Tibial artery (tissue), 4 donors: Measurements from ENCODE around the gene NDC80.

Experiments used
- DNase-seq, 2 donors: peaks; one replicate each; pipeline ENCODE4 v3.0.0-alpha.2; 2019
- H3K27ac ChIP-seq, 2 donors: fragments of 200-600 bp; sonication (generic) in 1 of 2; 1 replicate in 1 of 2; 2 replicates in 1 of 2; pipeline ENCODE4 v1.5.1; 2018 to 2019; ENCODE audit warnings: mild to moderate bottlenecking in 1 of 2
- H3K27me3 ChIP-seq, 2 donors: fragments of 200-600 bp; sonication (generic) in 1 of 2; one replicate each; pipeline versions ENCODE4 v1.5.1 to v1.6.0; 2016 to 2019
- H3K36me3 ChIP-seq, 3 donors: fragments of 200-600 bp; sonication (generic) in 2 of 3; one replicate each; pipeline ENCODE4 v1.5.1; 2016 to 2019; ENCODE audit warnings: mild to moderate bottlenecking in 2 of 3
- H3K4me1 ChIP-seq, 4 donors: fragments of 200-600 bp; sonication (generic) in 2 of 4; 1 replicate in 3 of 4; 2 replicates in 1 of 4; pipeline ENCODE4 v1.5.1; 2016 to 2019
- H3K4me3 ChIP-seq, 2 donors: fragments of 200-600 bp; sonication (generic) in 1 of 2; 1 replicate in 1 of 2; 2 replicates in 1 of 2; pipeline ENCODE4 v1.5.1; 2018 to 2019; ENCODE audit warnings: mild to moderate bottlenecking in 2 of 2
- H3K9me3 ChIP-seq, 3 donors: fragments of 200-600 bp; sonication (generic) in 1 of 3; one replicate each; pipeline ENCODE4 v1.5.1; 2016 to 2019
- CTCF ChIP-seq, 2 experiments: fragments of 200-600 bp in 1 of 2; fragments of 450-650 bp in 1 of 2; IDR thresholded peaks; one replicate each; pipeline ENCODE4 v1.5.1; 2017 to 2019; ENCODE audit warnings: antibody characterized with exemption in 2 of 2, mild to moderate bottlenecking in 1 of 2, moderate library complexity in 1 of 2
- intact Hi-C: fragments of 100-400 bp; cut with DNase I; formaldehyde crosslinking; loops from one replicate; pipeline ENCODE4 v1.15.0; 2023; ENCODE audit warnings: low total_unique reads

The NDC80 gene

GRCh38 chr18:2570772-2571199 is 571 bp upstream of the NDC80 start:
- H3K4me1 ChIP-seq, result peaks cover 0 to 24% (median 17%) of the 10 kb centered on the region in 4 donors
- peaks cover 0 to 6% (median 0%) of the 10 kb centered on the region in 3 donors for H3K36me3 ChIP-seq
- peak; percentile 76 to 84 for DNase-seq
- intact Hi-C loops, result loop anchor here (5.0 kb wide), 1 partner anchor 82 kb away; no protein-coding TSS in a partner anchor
- TF ChIP-seq CTCF (IDR thresholded peaks at IDR 0.05), result no peak
- peak overlapping the region; percentile 97 for H3K27ac ChIP-seq
- no peaks in the 10 kb centered on the region for H3K27me3 ChIP-seq
- H3K4me3 ChIP-seq, result peak overlapping the region; percentile 65 to 75
- no peaks in the 10 kb centered on the region for H3K9me3 ChIP-seq

- no peak overlapping the region for H3K27ac ChIP-seq
- H3K27me3 ChIP-seq, result no peaks in the 10 kb centered on the region
- H3K36me3 ChIP-seq, result peaks cover 0 to under 1% (median 0%) of the 10 kb centered on the region in 3 donors
- H3K4me1 ChIP-seq, result peaks cover 0 to 24% (median 17%) of the 10 kb centered on the region in 4 donors
- no peak overlapping the region for H3K4me3 ChIP-seq
- no peak for TF ChIP-seq CTCF (IDR thresholded peaks at IDR 0.05)
- intact Hi-C loops, result loop anchor here (5.0 kb wide), 1 partner anchor 80 kb away; no protein-coding TSS in a partner anchor
- no peak for DNase-seq
- no peaks in the 10 kb centered on the region for H3K9me3 ChIP-seq
These were observed 813 bp downstream of the NDC80 start for GRCh38 chr18:2572171-2572569.

- no peak for TF ChIP-seq CTCF (IDR thresholded peaks at IDR 0.05)
- DNase-seq, result no peak
- Histone ChIP-seq H3K4me1 (peaks cover 0 to 24% (median 17%) of the 10 kb centered on the region in 4 donors), H3K9me3 (no peaks in the 10 kb centered on the region), H3K27me3 (no peaks in the 10 kb centered on the region), H3K36me3 (no peaks in the 10 kb centered on the region), H3K4me3 (no peak overlapping the region), H3K27ac (no peak overlapping the region)
- intact Hi-C loops, result loop anchor here (5.0 kb wide), 1 partner anchor 79 kb away; no protein-coding TSS in a partner anchor
These were observed 1.5 kb downstream of the NDC80 start for GRCh38 chr18:2572892-2573291.

- no peak for DNase-seq
- Histone ChIP-seq H3K27ac (no peak overlapping the region), H3K36me3 (no peaks in the 10 kb centered on the region), H3K4me3 (no peak overlapping the region), H3K27me3 (no peaks in the 10 kb centered on the region), H3K4me1 (peaks cover 0 to 24% (median 17%) of the 10 kb centered on the region in 4 donors), H3K9me3 (no peaks in the 10 kb centered on the region)
- no peak for TF ChIP-seq CTCF (IDR thresholded peaks at IDR 0.05)
- intact Hi-C loops, result loop anchor here (5.0 kb wide), 1 partner anchor 79 kb away; no protein-coding TSS in a partner anchor
These were observed 2.1 kb downstream of the NDC80 start for GRCh38 chr18:2573408-2573807.

- Histone ChIP-seq H3K36me3 (no peaks in the 10 kb centered on the region), H3K4me3 (no peak overlapping the region), H3K4me1 (no peaks in the 10 kb centered on the region), H3K9me3 (no peaks in the 10 kb centered on the region), H3K27me3 (no peaks in the 10 kb centered on the region), H3K27ac (no peak overlapping the region)
- DNase-seq, result no peak
- intact Hi-C loops, result no loop called here
- no peak for TF ChIP-seq CTCF (IDR thresholded peaks at IDR 0.05)
These were observed 16.4 kb downstream of the NDC80 start for GRCh38 chr18:2587788-2588187.
